ENCODE results near the gene EMILIN1.
"Not testable (repeated sequence)": the region's sequence is repeated elsewhere in the genome, so short reads cannot be mapped to it uniquely, and the experiment has no call there.

- TF ChIP-seq PATZ1 (CRISPR knock-in tag; IDR thresholded peaks at IDR 0.05; ENCODE audit: borderline replicate concordance); BACH2 (CRISPR knock-in tag; IDR thresholded peaks at IDR 0.05; ENCODE audit: borderline replicate concordance); RARB (CRISPR knock-in tag; IDR thresholded peaks at IDR 0.05); OSR1 (CRISPR knock-in tag; IDR thresholded peaks at IDR 0.05); PPARA (CRISPR knock-in tag; IDR thresholded peaks at IDR 0.05; ENCODE audit: borderline replicate concordance); TCF4 (CRISPR knock-in tag; IDR thresholded peaks at IDR 0.05; ENCODE audit: borderline replicate concordance); ZNF565 (CRISPR knock-in tag; conservative IDR thresholded peaks at IDR 0.05; ENCODE audit: low read depth); ZFP3 (CRISPR knock-in tag; IDR thresholded peaks at IDR 0.05); ISL1 (CRISPR knock-in tag; IDR thresholded peaks at IDR 0.05); CREB5 (CRISPR knock-in tag; IDR thresholded peaks at IDR 0.05; ENCODE audit: low read depth); ZC3H10 (CRISPR knock-in tag; IDR thresholded peaks at IDR 0.05); SNAI2 (CRISPR knock-in tag; IDR thresholded peaks at IDR 0.05): not testable (repeated sequence)
These were observed 32.4 kb downstream of the EMILIN1 start for GRCh38 chr2:27110603-27111352.
